Stimulated activated CD8-positive, alpha-beta memory T cell treated with anti-CD3 and anti-CD28 coated beads, Interleukin-12 subunit alpha, Interleukin-12 subunit beta, amount 100 ng/mL, for 1 hour (primary cell): ENCODE results near the gene MOGAT2.
"Not testable (repeated sequence)": the region's sequence is repeated elsewhere in the genome, so short reads cannot be mapped to it uniquely, and the experiment has no call there.

Source experiments
- DNase-seq: peaks from one replicate; pipeline ENCODE4 v3.0.0-alpha.2; 2020; ENCODE audit warnings: low read depth

The MOGAT2 gene

DNA sequence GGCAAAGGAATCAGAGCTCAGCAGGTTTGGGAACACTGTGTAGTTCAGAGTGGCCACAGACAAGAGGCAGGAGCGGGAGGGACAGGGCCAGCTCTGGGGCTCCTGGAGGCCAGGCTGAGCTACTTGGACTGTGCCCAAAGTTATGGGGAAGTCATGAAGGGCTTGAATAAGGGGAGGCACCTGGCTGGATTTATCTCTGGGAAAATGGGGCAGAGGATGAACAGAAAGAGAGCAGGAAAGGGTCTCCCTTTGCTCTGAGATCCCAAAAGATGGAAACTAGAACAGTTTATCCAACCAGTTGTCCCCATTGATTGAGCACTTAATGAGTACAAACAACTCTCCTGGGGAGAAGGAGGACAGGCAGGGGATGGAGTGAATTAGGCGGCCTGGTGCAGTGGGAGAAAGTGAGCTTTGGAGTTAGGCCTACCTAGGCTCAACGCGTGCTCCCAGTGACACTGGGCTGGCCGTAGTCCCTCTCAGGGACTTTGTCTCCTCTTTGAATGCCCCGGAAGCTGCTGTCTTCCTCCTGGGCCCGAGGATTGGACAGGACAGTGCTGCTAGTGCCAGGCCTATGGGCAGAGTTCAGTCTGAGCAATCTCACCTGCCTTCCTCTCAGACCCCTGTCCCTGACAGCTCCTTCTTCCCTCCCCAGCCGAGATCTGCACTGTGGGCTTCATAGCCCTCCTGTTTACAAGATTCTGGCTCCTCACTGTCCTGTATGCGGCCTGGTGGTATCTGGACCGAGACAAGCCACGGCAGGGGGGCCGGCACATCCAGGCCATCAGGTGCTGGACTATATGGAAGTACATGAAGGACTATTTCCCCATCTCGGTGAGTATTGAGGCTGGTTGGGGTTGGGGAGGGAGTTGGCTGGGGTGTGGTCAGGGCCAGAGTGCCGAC is 2.0 kb downstream of the MOGAT2 start:
- no peak for DNase-seq

DNA sequence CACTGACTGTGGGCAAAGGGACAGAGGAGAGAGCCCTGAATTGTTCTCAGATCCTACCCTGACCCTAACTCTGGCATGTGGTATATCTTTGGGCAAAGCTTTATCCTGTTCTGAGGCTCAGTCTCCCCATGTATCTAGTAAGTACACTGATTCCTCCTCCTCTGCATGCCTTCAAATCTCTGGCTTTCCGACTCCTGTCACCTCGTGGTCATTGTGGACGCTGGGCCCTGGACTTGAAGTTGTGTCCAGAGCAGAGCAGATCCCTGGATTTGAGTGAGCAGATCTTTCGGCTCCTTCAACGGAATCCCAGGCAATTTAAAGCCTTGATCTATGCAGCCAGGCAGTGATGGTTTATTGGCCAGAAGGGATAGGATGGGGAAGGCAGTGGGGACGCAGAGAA is 3.0 kb downstream of the MOGAT2 start:
- no peak for DNase-seq

DNA sequence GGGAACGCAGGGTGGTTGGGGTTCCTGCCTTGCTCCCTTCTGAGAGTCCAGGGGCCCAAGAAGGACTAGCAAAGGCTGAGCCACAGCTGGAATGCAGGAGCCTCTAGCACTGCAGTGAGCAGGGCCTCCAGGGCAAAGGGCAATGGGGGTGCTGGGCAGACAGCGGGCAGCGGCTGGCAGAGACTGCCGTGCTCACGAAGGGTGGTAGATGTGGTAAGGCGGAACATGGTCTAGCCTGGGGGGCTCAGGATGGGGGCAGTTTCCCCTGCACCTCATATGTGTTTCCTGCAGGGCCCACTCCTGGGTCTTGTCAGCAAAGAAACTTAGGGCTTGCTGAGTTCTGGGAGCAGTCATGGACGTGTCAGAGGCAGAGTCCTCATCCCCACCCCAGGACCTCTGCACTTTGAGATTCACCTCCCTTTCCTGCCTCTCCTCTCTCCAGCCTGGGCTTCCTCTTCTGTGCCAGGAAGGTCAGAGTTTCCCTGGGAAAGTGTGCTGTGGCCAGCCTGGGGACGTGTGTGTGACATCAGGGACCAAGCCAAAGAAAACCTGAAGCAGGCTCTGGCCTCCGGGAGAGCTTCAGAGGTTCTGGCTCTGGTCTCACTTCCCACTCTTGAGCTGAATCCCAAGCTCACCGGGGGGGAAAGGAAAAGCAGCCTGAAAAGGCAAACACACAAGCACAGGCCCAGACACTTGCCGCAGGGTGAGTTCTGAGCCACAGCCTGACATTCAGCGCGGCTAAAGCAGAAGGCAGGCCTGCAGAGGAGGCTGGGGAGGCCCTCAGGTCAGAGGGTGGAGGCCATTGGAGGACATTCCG is 4.4 kb downstream of the MOGAT2 start:
- DNase-seq = no peak

DNA sequence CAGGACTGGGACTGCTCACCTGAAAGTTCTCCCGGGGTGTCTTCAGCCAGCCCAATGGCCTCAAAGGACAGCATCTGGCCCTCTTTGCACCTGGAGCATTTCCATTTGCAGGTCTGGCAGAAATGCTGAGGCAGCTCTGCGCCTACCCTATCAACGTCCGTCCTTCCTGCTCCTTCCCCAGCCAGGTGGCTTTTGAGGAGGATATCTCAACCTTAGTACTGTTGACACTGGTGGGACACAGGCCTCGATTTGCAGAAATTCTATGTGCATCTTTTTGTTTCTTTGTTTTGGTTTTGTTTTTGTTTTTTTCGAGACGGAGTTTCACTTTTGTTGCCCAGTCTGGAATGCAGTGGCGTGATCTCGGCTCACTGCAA is 5.0 kb downstream of the MOGAT2 start:
- DNase-seq = no peak

DNA sequence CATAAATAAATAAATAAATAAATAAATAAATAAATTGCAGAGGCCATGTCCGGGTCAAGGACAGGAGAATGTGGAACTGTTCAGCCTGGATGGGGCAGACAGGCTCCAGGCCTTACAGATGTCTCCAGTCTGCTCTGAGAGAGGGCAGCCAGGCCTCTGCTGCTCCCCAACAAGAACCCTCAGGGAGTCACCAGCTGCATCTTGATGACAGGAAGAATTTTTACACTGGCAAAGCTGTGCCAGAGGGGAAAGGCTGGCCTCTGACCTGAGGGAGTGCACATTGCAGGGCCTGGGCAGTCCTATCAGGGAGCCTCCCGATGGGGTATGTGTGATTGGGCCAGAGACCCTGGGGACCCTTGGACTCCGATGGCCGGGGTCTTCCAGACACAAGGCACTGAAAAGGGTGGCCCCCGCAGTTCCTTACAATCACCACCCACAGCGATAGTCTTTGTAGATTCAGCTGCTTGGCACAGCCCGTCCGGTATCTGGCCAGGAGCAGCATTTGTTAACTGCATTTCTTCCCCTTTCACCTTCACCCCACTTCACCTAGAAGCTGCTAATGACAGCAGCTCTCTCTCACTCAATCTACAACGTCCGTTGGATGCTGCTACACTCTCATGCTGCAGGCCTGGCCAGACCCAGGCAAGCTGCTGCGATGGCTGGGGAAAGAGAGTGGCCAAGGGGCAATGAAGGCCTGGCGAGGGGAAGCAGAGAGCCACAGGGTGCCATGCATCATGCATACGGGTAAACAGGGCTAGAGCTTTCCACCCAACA is 8.1 kb downstream of the MOGAT2 start:
- no peak for DNase-seq

DNA sequence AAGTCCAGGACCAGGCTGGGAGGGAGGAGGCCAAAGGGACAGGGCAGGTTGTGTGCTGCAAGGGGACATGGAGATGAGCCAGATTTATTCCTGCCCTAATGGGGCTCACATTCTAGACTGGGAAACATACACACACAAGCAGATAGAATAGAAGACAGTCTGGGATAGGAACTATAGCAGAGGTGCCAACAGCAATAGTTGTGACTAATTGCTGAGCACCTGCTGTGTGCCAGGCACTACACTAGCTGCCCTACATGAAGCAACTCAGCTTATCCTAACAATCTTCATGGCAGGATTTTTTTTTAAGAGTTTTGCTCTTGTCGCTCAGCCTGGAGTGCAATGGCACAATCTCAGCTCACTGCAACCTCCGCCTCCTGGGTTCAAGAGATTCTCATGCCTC is 11.4 kb downstream of the MOGAT2 start:
- no peak for DNase-seq

DNA sequence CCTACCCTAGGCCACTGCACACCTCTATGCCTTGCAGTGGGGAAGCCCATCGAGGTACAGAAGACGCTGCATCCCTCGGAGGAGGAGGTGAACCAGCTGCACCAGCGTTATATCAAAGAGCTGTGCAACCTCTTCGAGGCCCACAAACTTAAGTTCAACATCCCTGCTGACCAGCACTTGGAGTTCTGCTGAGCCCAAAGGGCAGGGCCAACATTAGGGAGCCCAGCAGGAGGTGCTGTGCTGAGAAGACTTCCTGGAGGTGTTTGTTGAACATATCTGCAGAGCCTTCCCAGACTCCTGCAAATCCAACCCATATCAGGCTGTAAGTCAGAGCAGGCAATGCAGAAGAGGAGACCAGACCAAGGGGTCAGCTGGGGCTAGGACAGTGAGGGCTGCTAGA is 13.5 kb downstream of the MOGAT2 start:
- no peak for DNase-seq

DNA sequence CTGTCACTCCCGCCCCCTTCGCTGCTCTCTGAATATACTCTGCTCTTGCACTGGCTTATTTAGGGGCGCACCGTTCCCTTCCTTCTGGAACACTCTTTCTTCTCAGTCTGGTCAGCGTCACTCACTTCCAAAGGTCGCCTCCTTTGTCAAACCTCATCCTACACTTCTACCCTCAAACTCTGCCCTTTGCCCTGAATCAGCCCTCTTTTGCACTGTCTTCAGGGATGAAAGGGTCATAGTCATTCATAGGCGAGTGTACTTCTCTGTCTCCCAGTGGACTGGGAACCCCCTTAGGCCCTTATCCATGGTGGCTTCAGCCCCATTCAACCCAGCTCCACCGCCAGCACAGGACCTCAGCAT is 15.4 kb downstream of the MOGAT2 start:
- DNase-seq = no peak

DNA sequence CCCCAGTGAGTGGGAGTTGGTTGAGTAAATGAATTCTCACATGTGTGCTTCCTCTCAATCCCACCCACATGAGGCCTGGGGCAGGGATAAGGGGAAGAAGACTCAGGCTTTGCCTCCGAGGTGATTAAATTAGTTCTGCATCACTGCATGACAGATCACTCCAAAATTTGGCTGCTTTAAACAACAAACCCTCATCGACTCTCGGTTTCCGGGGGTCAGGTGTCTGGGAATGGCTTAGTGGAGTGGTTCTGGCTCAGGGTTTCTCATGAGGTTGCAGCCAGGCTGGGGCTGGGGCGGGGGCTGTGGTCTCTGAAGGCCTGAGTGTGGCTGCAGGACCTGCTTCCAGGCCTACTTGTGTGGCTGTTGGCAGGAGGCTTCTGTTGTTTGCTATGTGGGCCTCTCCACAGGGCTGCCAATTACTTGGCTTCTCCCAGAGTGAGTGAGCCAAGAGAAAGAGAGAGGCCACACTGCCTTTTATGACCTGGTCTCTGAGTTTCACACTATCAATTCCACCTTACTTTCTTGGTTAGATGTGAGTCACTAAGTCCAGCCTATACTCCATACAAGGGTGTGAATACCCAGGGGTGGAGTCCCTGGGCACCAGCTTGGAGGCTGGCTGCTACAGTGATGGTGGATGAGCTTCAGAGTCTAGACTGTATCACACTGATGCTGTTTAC is 15.9 kb downstream of the MOGAT2 start:
- no peak for DNase-seq

DNA sequence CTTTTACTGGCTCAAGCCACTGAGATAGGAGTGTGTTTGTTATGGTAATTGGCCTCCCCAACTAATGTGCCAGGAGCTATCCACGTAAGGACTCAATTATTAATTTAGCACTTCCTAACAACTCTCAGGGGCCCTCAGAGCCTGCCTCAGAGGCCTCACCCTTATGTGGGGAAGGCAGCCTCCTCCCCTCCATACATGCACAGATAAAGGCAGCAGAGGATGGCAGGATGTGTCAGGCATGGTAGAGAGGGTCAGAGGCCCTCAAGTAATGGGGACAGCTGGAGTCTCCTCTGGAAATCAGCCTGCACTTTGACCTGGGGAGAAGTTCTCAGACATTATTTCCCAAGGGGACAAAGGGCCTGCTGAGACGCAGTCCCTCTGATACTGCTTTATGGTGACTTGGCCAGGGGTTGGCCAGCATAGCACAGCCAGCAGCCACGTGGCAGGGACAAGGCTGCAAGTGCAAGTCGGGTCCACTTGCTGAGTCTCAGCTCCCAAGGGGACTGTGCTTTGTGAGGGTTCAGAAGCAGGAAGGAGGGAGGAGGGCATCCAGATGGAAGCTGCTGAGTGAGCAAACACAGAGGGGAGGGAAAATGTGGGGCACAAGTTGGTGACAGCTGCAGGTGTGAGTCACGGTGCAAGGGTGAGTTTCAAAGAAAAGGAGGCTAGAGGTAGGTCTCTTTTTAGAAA is 17.0 kb downstream of the MOGAT2 start:
- DNase-seq = no peak

DNA sequence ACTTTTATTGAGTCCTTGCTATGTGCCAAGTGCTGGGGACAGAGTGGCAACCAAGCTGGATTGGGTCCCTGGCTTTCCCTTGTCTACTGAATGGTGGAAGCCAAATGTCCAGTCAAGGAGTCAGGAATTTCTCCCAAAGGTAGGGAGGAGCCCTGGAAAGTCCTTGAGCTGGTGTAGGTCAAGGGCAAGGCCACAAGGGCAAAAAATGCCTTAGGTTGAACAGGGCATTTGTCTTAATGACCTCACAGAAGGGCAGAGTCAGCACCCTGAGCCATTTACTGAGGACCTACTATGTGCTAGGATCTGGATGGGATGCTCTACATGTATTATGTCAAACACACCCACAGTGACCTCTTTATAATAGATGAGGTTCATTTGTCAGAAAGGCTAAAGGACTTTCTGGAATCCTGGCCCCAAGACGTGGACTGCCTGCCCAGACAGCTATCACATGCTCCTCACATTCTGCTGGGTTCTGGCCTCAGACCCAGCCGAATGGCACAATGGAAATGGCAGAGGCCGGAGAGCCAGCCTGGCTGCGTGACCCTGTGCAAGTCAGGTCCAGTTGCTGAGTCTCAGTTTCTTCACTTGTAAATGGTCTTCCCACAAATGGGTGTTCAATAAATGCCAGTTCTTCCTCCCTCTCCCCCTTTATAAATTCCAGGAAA is 17.7 kb downstream of the MOGAT2 start:
- DNase-seq = no peak

DNA sequence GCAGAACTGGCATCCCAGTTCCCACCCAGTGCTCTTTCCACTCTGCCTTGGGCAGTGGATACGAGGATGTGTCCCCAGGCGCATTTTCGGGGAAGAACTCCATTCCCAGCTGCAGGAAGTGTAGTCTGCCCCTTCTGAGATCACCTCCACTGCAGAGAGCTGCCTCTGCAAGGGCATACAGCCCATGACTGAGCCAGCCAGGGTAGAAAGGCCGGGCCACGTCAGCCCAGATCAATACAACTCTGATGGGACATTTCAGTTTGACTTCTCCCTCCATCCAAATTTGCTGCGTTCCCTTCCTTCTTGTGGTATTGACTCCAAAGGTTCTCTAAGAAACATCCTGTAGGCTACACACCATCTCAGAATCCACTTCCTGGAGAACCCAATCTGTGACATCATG is 19.7 kb downstream of the MOGAT2 start:
- DNase-seq = no peak

DNA sequence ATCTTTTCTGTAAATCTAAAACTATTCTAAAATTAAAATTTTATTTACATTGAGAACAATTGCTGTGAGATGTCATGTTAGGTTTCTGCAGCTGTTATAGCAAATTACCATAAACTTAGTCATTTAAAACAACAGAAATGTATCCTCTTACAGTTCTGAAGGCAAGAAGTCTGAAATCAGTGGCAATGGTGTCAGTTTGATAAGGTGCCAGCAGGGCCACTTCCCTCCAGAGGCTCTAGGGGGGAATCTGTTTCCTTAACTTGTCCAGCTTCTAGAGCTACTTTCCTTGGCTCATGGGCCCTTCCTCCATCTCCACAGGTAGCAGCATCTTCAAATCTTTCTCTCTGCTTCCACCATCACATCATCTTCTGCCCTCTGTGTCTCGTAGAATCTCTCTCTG is 23.0 kb downstream of the MOGAT2 start:
- DNase-seq = no peak

DNA sequence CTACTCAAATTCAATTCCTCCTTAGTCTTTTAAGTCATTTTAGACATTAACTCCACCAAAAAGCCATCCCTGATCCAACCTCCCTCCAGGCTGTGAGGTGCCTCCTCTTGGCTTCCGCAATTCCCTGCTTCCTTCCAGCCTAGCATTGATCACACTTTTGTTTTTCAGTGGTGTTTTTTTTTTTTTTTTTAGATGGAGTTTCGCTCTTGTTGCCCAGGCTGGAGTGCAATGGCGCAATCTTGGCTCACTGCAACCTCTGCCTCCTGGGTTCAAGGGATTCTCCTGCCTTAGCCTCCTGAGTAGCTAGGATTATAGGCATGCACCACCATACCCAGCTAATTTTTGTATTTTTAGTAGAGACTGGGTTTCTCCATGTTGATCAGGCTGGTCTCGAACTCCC is 25.5 kb downstream of the MOGAT2 start:
- DNase-seq = not testable (repeated sequence)

DNA sequence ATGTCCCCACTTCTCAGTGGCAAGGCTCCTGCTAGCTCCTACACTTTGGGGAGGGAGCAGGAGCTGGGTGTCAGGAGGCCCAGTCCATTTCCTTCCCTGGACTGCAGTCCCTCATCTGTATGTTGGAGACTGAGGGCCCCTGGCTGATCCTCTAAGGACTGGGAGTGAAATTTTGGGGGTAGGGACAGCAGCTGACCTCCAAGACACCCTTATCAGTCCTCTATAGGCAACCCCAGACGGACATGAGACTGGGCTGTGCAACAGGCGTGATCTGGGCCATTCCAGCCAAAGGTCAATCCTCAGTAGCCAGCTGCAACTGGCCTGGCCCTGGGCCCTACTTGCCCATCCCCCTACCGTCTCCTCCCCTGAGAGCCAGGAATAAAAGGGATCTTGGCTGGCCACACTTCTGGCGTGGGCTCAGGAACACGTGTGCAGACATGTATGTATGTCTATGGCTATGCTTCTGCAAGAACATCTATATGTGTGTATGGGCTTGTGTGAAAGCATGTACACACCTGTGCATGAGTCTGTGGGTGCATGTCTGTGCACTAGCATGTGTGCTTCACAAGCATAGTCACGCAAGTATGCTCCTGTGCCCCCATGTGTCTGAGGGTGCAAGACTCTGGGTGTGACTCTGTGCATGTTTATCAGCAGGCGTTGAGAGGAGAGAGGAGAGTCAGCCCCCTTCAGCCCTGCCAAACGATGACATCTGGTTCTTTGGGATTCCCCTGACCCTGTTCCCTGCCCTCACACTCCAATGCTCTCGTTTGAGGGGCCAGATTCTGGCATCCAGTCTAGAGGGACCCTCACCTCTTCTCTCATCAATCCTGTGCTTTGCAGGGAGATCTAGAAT is 26.3 kb downstream of the MOGAT2 start:
- no peak for DNase-seq

DNA sequence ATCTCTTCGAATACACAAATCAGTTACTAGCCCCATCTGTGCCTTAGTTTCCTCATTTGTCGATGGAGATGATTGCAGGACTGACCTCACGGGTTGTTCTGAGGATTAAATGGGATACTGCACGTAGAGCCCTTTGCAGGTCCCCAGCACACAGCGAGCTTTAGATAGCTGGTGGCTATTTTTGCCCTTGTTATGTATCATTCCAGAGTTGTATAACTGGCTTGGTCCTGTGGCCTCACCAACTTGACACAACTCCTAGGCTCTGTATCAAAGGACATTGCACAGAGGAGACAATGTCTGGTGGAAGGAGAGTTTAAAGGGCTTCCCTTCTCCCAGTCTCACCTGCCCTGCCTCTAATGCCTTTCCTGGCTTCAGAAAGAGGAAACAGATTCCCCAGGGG is 28.2 kb downstream of the MOGAT2 start:
- no peak for DNase-seq

DNA sequence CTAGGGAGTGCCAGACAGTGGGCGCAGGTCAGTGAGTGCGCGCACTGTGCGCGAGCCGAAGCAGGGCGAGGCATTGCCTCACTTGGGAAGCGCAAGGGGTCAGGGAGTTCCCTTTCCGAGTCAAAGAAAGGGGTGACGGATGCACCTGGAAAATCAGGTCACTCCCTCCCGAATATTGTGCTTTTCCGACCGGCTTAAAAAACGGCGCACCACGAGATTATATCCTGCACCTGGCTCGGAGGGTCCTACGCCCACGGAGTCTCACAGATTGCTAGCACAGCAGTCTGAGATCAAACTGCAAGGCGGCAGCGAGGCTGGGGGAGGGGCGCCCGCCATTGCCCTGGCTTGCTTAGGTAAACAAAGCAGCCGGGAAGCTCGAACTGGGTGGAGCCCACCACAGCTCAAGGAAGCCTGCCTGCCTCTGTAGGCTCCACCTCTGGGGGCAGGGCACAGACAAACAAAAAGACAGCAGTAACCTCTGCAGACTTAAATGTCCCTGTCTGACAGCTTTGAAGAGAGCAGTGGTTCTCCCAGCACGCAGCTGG is 31.2 kb downstream of the MOGAT2 start:
- not testable (repeated sequence) for DNase-seq

DNA sequence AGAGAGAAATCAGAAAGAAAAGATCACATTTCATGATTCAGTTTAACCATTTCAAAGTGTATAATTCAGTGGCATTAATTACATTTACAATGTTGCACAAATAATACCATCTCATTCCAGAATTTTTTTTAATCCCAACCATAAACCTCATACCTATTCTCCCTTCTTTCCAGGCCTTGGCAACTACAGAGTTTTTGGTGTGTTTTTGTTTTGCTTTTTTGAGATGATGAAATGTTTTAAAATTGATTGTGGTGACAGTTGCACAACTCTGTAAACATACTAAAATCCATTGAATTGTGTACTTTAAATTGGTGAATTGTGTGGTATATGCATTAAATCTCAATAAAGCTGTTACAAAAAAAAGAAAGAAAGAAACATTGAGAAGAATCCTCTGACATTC is 37.3 kb downstream of the MOGAT2 start:
- DNase-seq = not testable (repeated sequence)

DNA sequence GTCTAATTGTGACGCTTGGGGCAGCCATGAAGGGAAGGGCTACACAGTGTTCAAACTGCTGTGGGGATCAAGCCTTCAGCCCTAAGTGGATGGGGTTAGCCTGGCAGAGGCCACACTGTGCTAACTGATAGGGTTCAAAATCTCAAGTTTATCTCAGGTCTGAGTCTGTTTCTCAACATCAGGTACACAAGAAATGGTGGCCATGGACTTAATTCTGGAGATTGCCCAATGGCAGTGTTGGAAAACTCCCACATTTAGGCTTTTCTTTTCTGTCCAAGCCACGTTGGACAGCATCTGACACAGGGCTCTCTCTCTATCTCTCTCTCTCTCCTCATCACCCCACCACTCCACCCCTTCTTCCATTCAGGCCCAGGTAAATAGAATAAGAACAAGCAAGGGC is 40.0 kb downstream of the MOGAT2 start:
- no peak for DNase-seq

DNA sequence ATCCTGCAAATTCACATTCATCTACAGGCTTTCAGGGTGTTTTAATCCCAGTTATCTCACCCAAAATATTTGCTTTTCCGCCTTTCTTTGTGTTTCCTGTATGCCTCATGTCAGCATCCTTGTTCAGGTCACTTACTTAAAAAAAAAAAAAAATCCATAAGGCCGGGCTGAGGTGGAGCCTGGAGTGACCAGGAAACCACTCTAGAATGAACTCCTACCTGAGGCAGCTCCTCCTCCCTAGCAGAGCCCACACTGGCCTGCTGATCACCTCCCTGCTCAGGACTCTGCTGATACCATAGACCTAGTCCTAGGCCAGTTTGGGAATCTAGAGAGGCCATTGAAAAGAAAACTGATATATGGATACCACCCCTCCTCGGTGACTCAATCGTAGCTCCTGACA is 42.2 kb downstream of the MOGAT2 start:
- no peak for DNase-seq
